ENCODE data around the gene HS6ST1. TPM values are rescaled to one million over a fixed set of nuclear protein-coding genes. Genes with fewer than 3 reads are reported as not detected.

Gene HS6ST1
- total RNA-seq, 1 experiment from 2014 or later: 63.3 TPM

- no peak for DNase-seq (ENCODE audit: low spot score)
- BruUV-seq (replicated peaks): no TSS peak
- no peaks in the 10 kb centered on the region for H3K27me3 ChIP-seq (replicated peaks; ENCODE audit: insufficient read depth, low read depth, low read length, poor library complexity)
- TF ChIP-seq CTCF (conservative IDR thresholded peaks at IDR 0.05; ENCODE audit: low read depth, low read length) (no peak), EZH2 (IDR thresholded peaks at IDR 0.05; ENCODE audit: borderline replicate concordance, low read depth, low read length, poor library complexity, severe bottlenecking) (no peak)
- H3K4me1 ChIP-seq (ENCODE audit: insufficient read depth, low read length, poor library complexity, severe bottlenecking): peaks cover 9% of the 10 kb centered on the region
- POLR2A ChIA-PET (ENCODE audit: low non-redundant PET): no interaction called here
- intact Hi-C loops (cut with micrococcal nuclease; ENCODE audit: unreplicated experiment): no loop called here
- H3K9me3 ChIP-seq (ENCODE audit: low read depth, low read length, poor library complexity, severe bottlenecking): no peaks in the 10 kb centered on the region
- CTCF ChIA-PET: interaction anchor here (0.6 kb wide), 1 partner anchor 62 kb away, joined by 12 read pairs; no protein-coding TSS in a partner anchor
- no peak overlapping the region for H3K4me3 ChIP-seq (ENCODE audit: low read depth, low read length, poor library complexity, severe bottlenecking)
- no peak overlapping the region for H3K27ac ChIP-seq (ENCODE audit: low read depth, low read length, poor library complexity, severe bottlenecking)
- no peaks in the 10 kb centered on the region for H3K36me3 ChIP-seq (ENCODE audit: insufficient read depth, low read length, poor library complexity, severe bottlenecking)
Measured at GRCh38 chr2:128300151-128301020, 18.3 kb downstream of the HS6ST1 start.

- Histone ChIP-seq H3K36me3 (ENCODE audit: insufficient read depth, low read length, poor library complexity, severe bottlenecking) (no peaks in the 10 kb centered on the region), H3K9me3 (ENCODE audit: low read depth, low read length, poor library complexity, severe bottlenecking) (no peaks in the 10 kb centered on the region), H3K4me1 (ENCODE audit: insufficient read depth, low read length, poor library complexity, severe bottlenecking) (peaks cover 2% of the 10 kb centered on the region), H3K27me3 (replicated peaks; ENCODE audit: insufficient read depth, low read depth, low read length, poor library complexity) (no peaks in the 10 kb centered on the region), H3K4me3 (ENCODE audit: low read depth, low read length, poor library complexity, severe bottlenecking) (no peak overlapping the region), H3K27ac (ENCODE audit: low read depth, low read length, poor library complexity, severe bottlenecking) (no peak overlapping the region)
- intact Hi-C loops (cut with micrococcal nuclease; ENCODE audit: unreplicated experiment): no loop called here
- no peak for DNase-seq (ENCODE audit: low spot score)
- no TSS peak for BruUV-seq (replicated peaks)
- ChIA-PET CTCF (no interaction called here), POLR2A (ENCODE audit: low non-redundant PET) (no interaction called here)
- no peak for TF ChIP-seq EZH2 (IDR thresholded peaks at IDR 0.05; ENCODE audit: borderline replicate concordance, low read depth, low read length, poor library complexity, severe bottlenecking)
Measured at GRCh38 chr2:128299628-128300027, 19.0 kb downstream of the HS6ST1 start.

- no peak for DNase-seq (ENCODE audit: low spot score)
Measured at GRCh38 chr2:128298846-128299507, 19.7 kb downstream of the HS6ST1 start.

More at GRCh38 chr2:128298846-128299507, 19.7 kb downstream of the HS6ST1 start:
- TF ChIP-seq EZH2 (IDR thresholded peaks at IDR 0.05; ENCODE audit: borderline replicate concordance, low read depth, low read length, poor library complexity, severe bottlenecking) (no peak), CTCF (conservative IDR thresholded peaks at IDR 0.05; ENCODE audit: low read depth, low read length) (no peak)
- POLR2A ChIA-PET (ENCODE audit: low non-redundant PET): no interaction called here
- no TSS peak for BruUV-seq (replicated peaks)
- Histone ChIP-seq H3K27ac (ENCODE audit: low read depth, low read length, poor library complexity, severe bottlenecking) (no peak overlapping the region), H3K36me3 (ENCODE audit: insufficient read depth, low read length, poor library complexity, severe bottlenecking) (no peaks in the 10 kb centered on the region), H3K27me3 (replicated peaks; ENCODE audit: insufficient read depth, low read depth, low read length, poor library complexity) (no peaks in the 10 kb centered on the region), H3K4me1 (ENCODE audit: insufficient read depth, low read length, poor library complexity, severe bottlenecking) (no peaks in the 10 kb centered on the region), H3K9me3 (ENCODE audit: low read depth, low read length, poor library complexity, severe bottlenecking) (no peaks in the 10 kb centered on the region), H3K4me3 (ENCODE audit: low read depth, low read length, poor library complexity, severe bottlenecking) (no peak overlapping the region)
- CTCF ChIA-PET: no interaction called here
- intact Hi-C loops (cut with micrococcal nuclease; ENCODE audit: unreplicated experiment): no loop called here

Measured in A673 (cell line).